Stimulated activated CD8-positive, alpha-beta memory T cell treated with anti-CD3 and anti-CD28 coated beads, Interleukin-15, amount 100 ng/mL, for 48 hours (primary cell): ENCODE data around the gene TNS2.
"Not testable (repeated sequence)": the region's sequence is repeated elsewhere in the genome, so short reads cannot be mapped to it uniquely, and the experiment has no call there.

Experiments used
- DNase-seq, 2 donors: peaks; one replicate each; pipeline ENCODE4 v3.0.0-alpha.2; 2020; ENCODE audit warnings: low read depth in 2 of 2

TNS2 gene

GRCh38 chr12:53049571-53050318, at the start of gene TNS2:
Gene TNS2 (plus strand): TSS chr12:53050065. CDS start chr12:53050186, 121 bp downstream.
- DNase-seq, result no peak

GRCh38 chr12:53004178-53004577, 45.7 kb upstream of the TNS2 start:
- DNase-seq, result no peak

GRCh38 chr12:53004582-53004981, 45.3 kb upstream of the TNS2 start:
- DNase-seq, result no peak

GRCh38 chr12:53005215-53005985, 44.5 kb upstream of the TNS2 start:
- no peak for DNase-seq

GRCh38 chr12:53005986-53006809, 43.7 kb upstream of the TNS2 start, which contains the start of gene EIF4B:
Gene EIF4B (plus strand): TSS chr12:53006456. CDS start chr12:53006484, 28 bp downstream.
- DNase-seq, result peak; percentile 100

GRCh38 chr12:53006810-53007309, 43.0 kb upstream of the TNS2 start:
- peak; percentile 71 to 73 for DNase-seq

- DNase-seq, result no peak
Observed at GRCh38 chr12:53007343-53007742, 42.5 kb upstream of the TNS2 start.

GRCh38 chr12:53008760-53009159, 41.1 kb upstream of the TNS2 start:
- DNase-seq, result not testable (repeated sequence)

GRCh38 chr12:53010955-53011354, 38.9 kb upstream of the TNS2 start:
- DNase-seq, result no peak

GRCh38 chr12:53011889-53012288, 38.0 kb upstream of the TNS2 start:
- DNase-seq, result no peak

GRCh38 chr12:53012928-53013327, 36.9 kb upstream of the TNS2 start:
- no peak for DNase-seq

GRCh38 chr12:53014709-53015108, 35.2 kb upstream of the TNS2 start:
- DNase-seq, result no peak

GRCh38 chr12:53025250-53025649, 24.6 kb upstream of the TNS2 start:
- no peak for DNase-seq

- not testable (repeated sequence) for DNase-seq
Observed at GRCh38 chr12:53027014-53027413, 22.9 kb upstream of the TNS2 start.

- no peak for DNase-seq
Observed at GRCh38 chr12:53031616-53032015, 18.2 kb upstream of the TNS2 start.

- not testable (repeated sequence) for DNase-seq
Observed at GRCh38 chr12:53033832-53034231, 16.0 kb upstream of the TNS2 start.

- no peak for DNase-seq
Observed at GRCh38 chr12:53034459-53034858, 15.4 kb upstream of the TNS2 start.

- no peak for DNase-seq
Observed at GRCh38 chr12:53036802-53037201, 13.1 kb upstream of the TNS2 start.

GRCh38 chr12:53039851-53040250, 10.0 kb upstream of the TNS2 start:
- no peak for DNase-seq

GRCh38 chr12:53042607-53043454, 7.0 kb upstream of the TNS2 start:
- DNase-seq, result no peak

GRCh38 chr12:53044052-53044581, 5.7 kb upstream of the TNS2 start:
- no peak for DNase-seq
